Activated T-cell treated with anti-CD3 and anti-CD28 coated beads, Interleukin-2, amount 50 U/mL, for 24 hours (primary cell): ENCODE measurements around the gene GDAP1L1.
A peak's percentile ranks its signal among the peaks of the same experiment; 100 is the strongest.
"Not testable (repeated sequence)": the region's sequence is repeated elsewhere in the genome, so short reads cannot be mapped to it uniquely, and the experiment has no call there.

ENCODE experiments used
- DNase-seq: peaks from one replicate; pipeline ENCODE4 v3.0.0-alpha.2; 2020
- H3K27ac Mint-ChIP-seq: 2 replicates; pipeline ENCODE4 v1.8.0; 2020; ENCODE audit warnings: mild to moderate bottlenecking, mixed read lengths
- H3K27me3 Mint-ChIP-seq: 2 replicates; pipeline ENCODE4 v1.8.0; 2020; ENCODE audit warnings: mixed read lengths
- H3K36me3 Mint-ChIP-seq: 2 replicates; pipeline ENCODE4 v1.8.0; 2020; ENCODE audit warnings: low read depth, mixed read lengths
- H3K4me1 Mint-ChIP-seq: 2 replicates; pipeline ENCODE4 v1.8.0; 2020; ENCODE audit warnings: low read depth, mixed read lengths
- H3K4me3 Mint-ChIP-seq: 2 replicates; pipeline ENCODE4 v1.8.0; 2020; ENCODE audit warnings: mild to moderate bottlenecking, moderate library complexity, mixed read lengths
- H3K9me3 Mint-ChIP-seq: 2 replicates; pipeline ENCODE4 v1.8.0; 2020; ENCODE audit warnings: mixed read lengths

Gene GDAP1L1

GRCh38 chr20:44231193-44231592 is 15.9 kb upstream of the GDAP1L1 start:
- DNase-seq = no peak
- Mint-ChIP-seq H3K4me3 (no peak overlapping the region), H3K36me3 (no peaks in the 10 kb centered on the region), H3K27ac (peak overlapping the region; percentile 23), H3K4me1 (peaks cover 7% of the 10 kb centered on the region), H3K27me3 (no peaks in the 10 kb centered on the region), H3K9me3 (no peaks in the 10 kb centered on the region)

- Mint-ChIP-seq H3K9me3 (no peaks in the 10 kb centered on the region), H3K36me3 (no peaks in the 10 kb centered on the region), H3K27ac (peak overlapping the region; percentile 23), H3K4me3 (no peak overlapping the region), H3K27me3 (no peaks in the 10 kb centered on the region), H3K4me1 (peaks cover 7% of the 10 kb centered on the region)
- DNase-seq = no peak
Measured at GRCh38 chr20:44231713-44232468, 15.2 kb upstream of the GDAP1L1 start.

- not testable (repeated sequence) for H3K4me3 Mint-ChIP-seq, H3K27me3 Mint-ChIP-seq, H3K27ac Mint-ChIP-seq, H3K9me3 Mint-ChIP-seq, H3K4me1 Mint-ChIP-seq, DNase-seq, H3K36me3 Mint-ChIP-seq
Measured at GRCh38 chr20:44232469-44232856, 14.6 kb upstream of the GDAP1L1 start.

DNA sequence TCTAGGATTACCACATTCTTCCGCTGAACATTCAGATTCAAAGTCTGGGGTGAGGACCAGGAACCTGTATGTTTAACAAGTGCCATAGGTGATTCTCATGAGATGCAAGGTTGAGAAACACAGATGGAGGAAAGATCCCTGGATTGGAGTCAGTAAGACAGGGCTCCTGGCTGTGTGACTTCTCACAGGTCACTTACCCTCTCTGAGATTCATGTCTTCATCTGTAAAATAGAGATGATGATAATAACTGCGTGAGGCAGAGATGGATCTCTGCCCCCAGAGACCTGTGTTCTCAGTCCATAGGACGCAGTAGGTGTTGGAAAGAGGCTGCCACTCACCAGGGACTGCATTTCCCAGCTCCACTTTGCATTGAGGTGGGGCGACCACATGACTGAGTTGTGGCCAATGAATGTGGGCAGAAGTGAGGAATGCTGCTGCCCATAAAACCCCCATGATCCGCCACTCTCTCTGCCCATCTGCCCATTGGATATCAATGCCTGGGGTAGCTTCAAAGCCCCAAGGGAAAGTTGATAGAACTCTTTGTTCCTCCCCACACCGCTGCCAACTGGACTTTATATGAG is 13.6 kb upstream of the GDAP1L1 start:
- Mint-ChIP-seq H3K27ac (no peak overlapping the region), H3K4me1 (peaks cover 7% of the 10 kb centered on the region), H3K9me3 (no peaks in the 10 kb centered on the region), H3K27me3 (no peaks in the 10 kb centered on the region), H3K4me3 (no peak overlapping the region), H3K36me3 (no peaks in the 10 kb centered on the region)
- no peak for DNase-seq

DNA sequence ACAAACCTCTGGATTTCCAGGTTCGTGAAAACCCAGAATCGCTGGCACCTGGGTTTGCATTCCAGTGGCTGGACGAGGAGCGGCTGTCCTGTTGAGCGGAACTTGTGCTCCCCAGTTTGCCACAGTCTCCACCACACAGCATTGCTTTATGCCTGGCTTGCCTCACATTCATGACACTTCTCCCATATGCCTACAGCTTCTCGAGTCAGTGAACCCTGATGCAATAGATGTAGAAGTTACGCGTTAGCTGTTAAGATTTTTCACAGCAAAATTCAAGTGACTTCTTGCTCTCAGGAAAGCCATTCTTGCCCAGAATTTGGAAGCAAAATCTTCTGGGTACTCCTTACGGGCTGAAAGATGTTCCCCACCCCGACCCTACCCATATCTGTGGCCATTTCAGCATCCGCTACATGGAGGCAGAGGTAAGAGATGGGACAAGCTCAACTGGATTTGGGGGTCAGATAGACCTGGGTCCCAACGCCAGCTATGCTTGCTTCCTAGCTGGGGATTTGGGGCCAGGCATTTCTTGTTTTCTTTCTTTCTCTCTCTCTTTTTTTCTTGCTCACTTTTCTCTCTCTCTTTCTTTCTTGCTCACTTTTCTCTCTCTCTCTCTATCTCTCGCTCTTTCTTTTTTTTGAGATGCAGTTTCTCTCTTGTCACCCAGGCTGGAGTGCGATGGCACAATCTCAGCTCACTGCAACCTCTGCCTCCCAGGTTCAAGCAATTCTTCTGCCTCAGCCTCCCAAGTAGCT is 12.4 kb upstream of the GDAP1L1 start:
- H3K27me3 Mint-ChIP-seq = no peaks in the 10 kb centered on the region
- peak overlapping the region; percentile 3 for H3K27ac Mint-ChIP-seq
- H3K4me1 Mint-ChIP-seq = peaks cover 7% of the 10 kb centered on the region
- no peaks in the 10 kb centered on the region for H3K9me3 Mint-ChIP-seq
- no peaks in the 10 kb centered on the region for H3K36me3 Mint-ChIP-seq
- no peak for DNase-seq
- H3K4me3 Mint-ChIP-seq = no peak overlapping the region

- no peaks in the 10 kb centered on the region for H3K36me3 Mint-ChIP-seq
- no peak for DNase-seq
- peaks cover 7% of the 10 kb centered on the region for H3K4me1 Mint-ChIP-seq
- H3K27me3 Mint-ChIP-seq = no peaks in the 10 kb centered on the region
- H3K9me3 Mint-ChIP-seq = no peaks in the 10 kb centered on the region
- no peak overlapping the region for H3K27ac Mint-ChIP-seq
- no peak overlapping the region for H3K4me3 Mint-ChIP-seq
Measured at GRCh38 chr20:44235702-44236101, 11.4 kb upstream of the GDAP1L1 start.

- not testable (repeated sequence) for H3K27ac Mint-ChIP-seq, H3K4me3 Mint-ChIP-seq, H3K36me3 Mint-ChIP-seq, DNase-seq, H3K4me1 Mint-ChIP-seq, H3K27me3 Mint-ChIP-seq, H3K9me3 Mint-ChIP-seq
Measured at GRCh38 chr20:44236840-44237239, 10.3 kb upstream of the GDAP1L1 start.

- H3K4me1 Mint-ChIP-seq = peaks cover 2% of the 10 kb centered on the region
- no peaks in the 10 kb centered on the region for H3K36me3 Mint-ChIP-seq
- peaks cover 14% of the 10 kb centered on the region for H3K27me3 Mint-ChIP-seq
- H3K27ac Mint-ChIP-seq = no peak overlapping the region
- H3K9me3 Mint-ChIP-seq = no peaks in the 10 kb centered on the region
- DNase-seq = no peak
- no peak overlapping the region for H3K4me3 Mint-ChIP-seq
Measured at GRCh38 chr20:44241796-44242195, 5.3 kb upstream of the GDAP1L1 start.

GRCh38 chr20:44245977-44246376 is 1.1 kb upstream of the GDAP1L1 start:
- no peak for DNase-seq
- Mint-ChIP-seq H3K27ac (no peak overlapping the region), H3K27me3 (peaks cover 40% of the 10 kb centered on the region), H3K36me3 (no peaks in the 10 kb centered on the region), H3K9me3 (no peaks in the 10 kb centered on the region), H3K4me3 (no peak overlapping the region), H3K4me1 (peaks cover 6% of the 10 kb centered on the region)

GRCh38 chr20:44247586-44248409 is 690 bp downstream of the GDAP1L1 start:
- peak; percentile 41 for DNase-seq
- Mint-ChIP-seq H3K4me1 (peaks cover 6% of the 10 kb centered on the region), H3K27me3 (peaks cover 38% of the 10 kb centered on the region), H3K9me3 (no peaks in the 10 kb centered on the region), H3K27ac (no peak overlapping the region), H3K36me3 (no peaks in the 10 kb centered on the region), H3K4me3 (no peak overlapping the region)

DNA sequence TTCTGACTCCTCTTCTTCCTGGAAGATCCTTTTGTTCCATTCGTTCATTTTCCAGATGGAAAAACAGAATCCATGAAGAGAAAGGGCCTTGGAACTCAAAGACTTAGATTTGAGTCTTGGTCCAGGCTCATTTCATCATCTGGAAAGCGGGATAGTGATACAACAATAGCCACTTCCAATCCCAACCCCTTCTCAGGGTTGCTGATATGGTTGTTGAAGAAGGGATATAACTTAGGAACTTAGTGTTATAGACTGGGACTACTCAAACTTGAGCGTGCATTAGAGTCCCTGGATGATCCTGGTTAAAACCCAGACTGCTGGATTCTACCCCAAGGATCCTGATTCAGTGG is 1.3 kb downstream of the GDAP1L1 start:
- H3K4me3 Mint-ChIP-seq = no peak overlapping the region
- no peak for DNase-seq
- no peaks in the 10 kb centered on the region for H3K36me3 Mint-ChIP-seq
- H3K4me1 Mint-ChIP-seq = peaks cover 6% of the 10 kb centered on the region
- no peak overlapping the region for H3K27ac Mint-ChIP-seq
- H3K9me3 Mint-ChIP-seq = no peaks in the 10 kb centered on the region
- H3K27me3 Mint-ChIP-seq = peaks cover 38% of the 10 kb centered on the region

DNA sequence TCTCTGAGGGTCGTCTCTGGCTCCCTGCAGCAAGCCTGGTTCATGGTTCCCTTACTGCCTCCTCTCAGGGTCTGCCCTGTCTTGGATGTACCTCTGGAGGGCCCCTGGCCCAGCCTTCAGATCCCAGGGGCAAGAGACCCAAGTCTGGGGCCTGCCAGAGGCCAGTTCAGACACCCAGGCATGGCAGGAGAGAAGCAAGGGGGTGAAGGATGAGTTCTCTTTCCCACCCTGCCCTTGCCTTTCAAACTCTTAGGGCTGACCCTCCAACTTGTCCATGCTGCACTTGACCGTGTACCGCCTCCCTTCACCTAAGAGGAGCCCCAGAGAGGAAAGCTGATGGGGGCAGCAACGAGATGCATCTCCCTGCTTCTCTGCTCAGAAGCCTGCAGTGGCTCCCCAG is 4.2 kb downstream of the GDAP1L1 start:
- Mint-ChIP-seq H3K27ac (no peak overlapping the region), H3K36me3 (no peaks in the 10 kb centered on the region), H3K4me1 (peaks cover 6% of the 10 kb centered on the region)

DNA sequence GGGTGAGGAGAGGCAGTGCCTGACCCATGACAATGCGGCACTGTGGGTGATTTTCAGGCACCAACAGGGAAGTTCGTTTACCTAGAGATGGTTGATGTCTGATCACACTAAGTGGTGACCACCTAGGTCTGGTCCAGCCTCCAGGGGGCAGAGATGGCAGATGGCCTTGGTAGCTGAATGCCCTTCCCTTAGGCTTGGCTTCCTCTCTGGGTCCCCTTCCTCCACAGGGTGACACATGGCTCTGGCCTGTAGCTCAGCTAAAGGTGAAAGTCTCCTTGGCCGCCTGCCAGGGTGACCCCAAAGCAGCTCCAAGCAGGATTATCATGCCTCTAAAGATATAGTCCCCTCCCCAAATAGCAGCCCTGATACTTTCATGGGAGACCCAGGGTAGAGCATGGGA is 6.4 kb downstream of the GDAP1L1 start:
- H3K4me1 Mint-ChIP-seq = no peaks in the 10 kb centered on the region
- H3K27me3 Mint-ChIP-seq = peaks cover 15% of the 10 kb centered on the region
- no peaks in the 10 kb centered on the region for H3K9me3 Mint-ChIP-seq
- DNase-seq = no peak
- no peak overlapping the region for H3K4me3 Mint-ChIP-seq
- no peak overlapping the region for H3K27ac Mint-ChIP-seq
- no peaks in the 10 kb centered on the region for H3K36me3 Mint-ChIP-seq

More for the DNA sequence above, 4.2 kb downstream of the GDAP1L1 start:
- Mint-ChIP-seq H3K9me3 (no peaks in the 10 kb centered on the region), H3K4me3 (no peak overlapping the region), H3K27me3 (peaks cover 32% of the 10 kb centered on the region)
- no peak for DNase-seq

DNA sequence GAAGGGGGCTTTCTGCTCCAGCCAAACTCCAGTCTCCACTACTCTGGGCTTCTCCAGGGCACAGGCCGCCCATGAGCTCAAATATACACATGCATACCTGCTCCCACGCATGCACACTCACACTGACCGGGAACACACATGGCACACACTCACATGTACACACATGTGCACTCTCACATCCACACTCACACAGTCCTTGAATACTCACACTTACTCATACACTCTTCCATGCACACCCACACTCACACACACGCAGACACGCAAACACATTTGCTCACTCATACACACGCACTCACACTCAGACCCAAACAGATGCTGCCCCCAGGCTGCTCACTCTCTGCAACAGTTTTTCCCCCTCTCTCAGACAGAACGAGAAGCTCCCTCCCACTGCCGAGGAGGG is 7.0 kb downstream of the GDAP1L1 start:
- H3K36me3 Mint-ChIP-seq = no peaks in the 10 kb centered on the region
- H3K4me1 Mint-ChIP-seq = no peaks in the 10 kb centered on the region
- H3K27ac Mint-ChIP-seq = no peak overlapping the region
- H3K4me3 Mint-ChIP-seq = no peak overlapping the region
- DNase-seq = no peak
- H3K9me3 Mint-ChIP-seq = no peaks in the 10 kb centered on the region
- peaks cover 9% of the 10 kb centered on the region for H3K27me3 Mint-ChIP-seq
